Stimulated activated CD4-positive, alpha-beta T cell treated with anti-CD3 and anti-CD28 coated beads, Interleukin-2, amount 100 ng/mL, for 48 hours (primary cell): Measurements from ENCODE around the gene OXGR1.
"Not testable (repeated sequence)": the region's sequence is repeated elsewhere in the genome, so short reads cannot be mapped to it uniquely, and the experiment has no call there.

Experiments
- DNase-seq, 2 donors: peaks; one replicate each; pipeline ENCODE4 v3.0.0-alpha.2; 2020

OXGR1 gene

DNA sequence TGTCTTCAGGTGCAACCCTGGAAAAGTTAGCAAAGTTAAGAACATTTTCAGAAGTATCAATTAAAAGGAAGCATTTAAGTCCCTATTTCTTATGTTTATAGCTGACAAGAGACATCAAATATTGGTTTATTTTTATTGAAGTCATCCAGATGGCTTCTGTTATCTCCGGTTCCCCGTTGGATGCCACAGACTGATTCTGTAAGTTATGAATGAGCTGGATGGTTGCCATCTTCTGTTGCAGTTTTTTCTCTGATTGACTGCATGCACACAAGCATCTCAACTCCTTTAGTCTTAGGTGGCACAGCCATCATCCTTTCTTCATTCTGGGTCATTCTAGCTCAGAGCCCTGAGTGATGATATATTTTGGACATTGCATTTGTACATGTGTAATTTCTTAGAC is 10.6 kb upstream of the OXGR1 start:
- DNase-seq = no peak

DNA sequence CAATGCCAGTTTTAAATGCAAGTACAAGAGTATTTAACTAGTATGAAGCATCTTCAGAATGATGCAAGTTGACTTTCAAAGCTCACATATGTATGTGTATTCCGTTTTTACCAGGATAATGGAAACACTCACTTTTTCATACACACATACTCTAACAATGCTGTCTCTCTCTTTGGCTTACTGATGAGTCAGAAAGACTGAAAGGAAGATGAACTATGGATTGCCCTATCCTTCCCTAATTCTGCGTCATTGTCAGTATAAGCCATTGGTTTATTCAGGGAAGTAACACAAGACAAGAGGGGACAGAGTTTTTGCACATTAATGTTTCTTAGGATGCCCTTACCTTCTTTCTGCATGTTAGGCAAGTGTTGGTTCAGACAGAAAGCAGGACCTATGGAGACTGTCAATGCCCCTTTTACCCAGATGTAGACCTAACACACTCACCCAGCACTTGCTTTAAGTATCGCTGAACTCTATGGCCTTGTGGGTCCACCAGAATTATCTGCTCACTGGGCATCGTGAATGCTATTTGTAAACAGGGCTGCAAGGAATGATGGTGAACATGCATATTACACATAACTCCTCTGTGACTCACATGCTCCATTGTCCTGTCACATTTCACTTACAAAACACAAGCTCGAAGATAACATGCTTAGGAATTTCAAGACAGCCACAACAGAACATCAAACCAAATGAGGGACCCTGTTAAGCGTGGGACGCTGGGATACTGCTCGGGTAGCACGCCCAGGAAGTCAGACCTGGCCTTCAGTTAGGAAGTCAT is 10.0 kb upstream of the OXGR1 start:
- no peak for DNase-seq

DNA sequence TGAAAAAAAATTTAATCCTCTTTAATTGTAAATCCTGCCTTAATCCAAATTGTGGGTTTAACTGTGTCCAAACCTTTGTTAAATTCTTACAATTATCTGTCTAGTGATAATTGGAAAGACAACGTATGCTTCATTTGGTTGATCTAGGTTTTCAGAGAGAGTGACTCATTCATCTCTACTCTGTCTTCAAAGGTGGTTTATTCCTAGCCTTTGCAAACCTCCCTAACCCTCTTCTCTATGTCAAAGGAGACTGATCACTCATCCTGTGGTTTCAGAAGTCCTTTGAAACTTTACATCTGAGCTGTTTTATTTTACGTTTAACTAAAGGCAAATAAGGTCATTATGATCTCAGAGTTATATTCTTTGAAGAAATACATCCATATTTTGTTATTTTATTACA is 8.8 kb upstream of the OXGR1 start:
- no peak for DNase-seq

GRCh38 chr13:97002581-97002980 is 8.3 kb upstream of the OXGR1 start:
- DNase-seq = no peak

- DNase-seq = no peak
These were observed 7.4 kb upstream of the OXGR1 start for GRCh38 chr13:97001636-97002035.

- no peak for DNase-seq
These were observed 6.1 kb upstream of the OXGR1 start for GRCh38 chr13:97000295-97000925.

DNA sequence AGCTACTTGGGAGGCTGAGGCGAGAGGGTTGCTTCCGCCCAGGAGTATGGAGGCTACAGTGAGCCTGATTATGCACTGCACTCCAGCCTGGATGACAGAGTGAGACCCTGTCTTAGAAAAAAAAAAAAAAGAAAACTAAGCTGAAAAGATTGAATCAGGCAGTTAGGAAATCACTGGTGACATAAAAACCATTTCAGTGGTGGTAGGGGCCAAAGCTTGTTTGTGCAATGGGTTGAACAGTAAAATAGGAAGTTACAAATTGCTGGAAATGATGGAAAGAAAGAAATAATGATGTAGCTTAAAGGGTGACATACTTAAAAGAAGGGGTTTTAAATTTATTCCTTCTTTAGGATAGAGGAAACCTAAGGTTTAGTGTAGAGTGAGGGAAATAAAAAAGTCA is 4.8 kb upstream of the OXGR1 start:
- DNase-seq = no peak

GRCh38 chr13:96998051-96998450 is 3.8 kb upstream of the OXGR1 start:
- no peak for DNase-seq

GRCh38 chr13:96996886-96997285 is 2.6 kb upstream of the OXGR1 start:
- no peak for DNase-seq

DNA sequence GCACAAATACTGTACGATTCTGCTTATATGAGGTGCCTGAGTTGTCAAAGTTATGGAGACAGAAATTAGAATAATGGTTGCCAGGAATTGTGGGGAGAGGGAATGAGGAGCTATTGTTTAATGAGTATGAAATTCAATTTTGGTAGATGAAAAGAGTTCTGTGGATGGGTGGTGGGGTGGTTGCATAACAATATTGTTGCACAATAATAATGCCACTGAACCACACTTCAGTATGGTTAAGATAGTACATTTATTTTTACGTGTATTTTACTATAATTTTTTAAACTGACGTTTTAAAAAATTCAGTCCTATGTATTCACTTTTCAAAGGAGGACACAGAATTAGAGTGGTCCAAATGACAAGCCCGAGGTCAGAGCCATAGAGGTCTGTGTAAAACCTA is 1.8 kb upstream of the OXGR1 start:
- no peak for DNase-seq

- DNase-seq = no peak
These were observed 575 bp upstream of the OXGR1 start for GRCh38 chr13:96994858-96995243.

GRCh38 chr13:96993634-96994016 is 651 bp downstream of the OXGR1 start:
- DNase-seq = no peak

- no peak for DNase-seq
These were observed 1.6 kb downstream of the OXGR1 start for GRCh38 chr13:96992633-96993032.

GRCh38 chr13:96991072-96991471 is 3.2 kb downstream of the OXGR1 start:
- no peak for DNase-seq

GRCh38 chr13:96988441-96988840 is 5.8 kb downstream of the OXGR1 start:
- no peak for DNase-seq

- DNase-seq = no peak
These were observed 10.2 kb downstream of the OXGR1 start for GRCh38 chr13:96984051-96984508.

DNA sequence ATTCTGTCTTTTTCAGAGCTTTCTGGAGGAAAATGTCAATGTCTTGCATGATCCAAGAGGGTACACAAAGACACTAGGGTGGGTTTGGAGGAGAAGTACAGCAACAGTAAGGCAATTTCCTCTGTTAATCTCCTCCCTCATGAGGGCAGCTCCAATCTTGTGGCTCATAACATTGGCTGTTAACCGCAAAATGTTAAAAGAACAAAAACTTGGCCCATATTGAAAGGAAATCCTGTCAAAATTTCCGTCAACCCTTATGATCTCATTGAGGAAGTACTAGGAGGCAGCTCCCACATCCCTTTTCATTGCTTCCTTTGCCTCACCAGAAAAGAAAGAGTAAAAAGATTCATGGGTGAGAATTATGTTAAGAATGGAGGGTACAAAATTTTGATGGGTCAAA is 11.6 kb downstream of the OXGR1 start:
- DNase-seq = no peak

- DNase-seq = not testable (repeated sequence)
These were observed 14.4 kb downstream of the OXGR1 start for GRCh38 chr13:96979861-96980260.

DNA sequence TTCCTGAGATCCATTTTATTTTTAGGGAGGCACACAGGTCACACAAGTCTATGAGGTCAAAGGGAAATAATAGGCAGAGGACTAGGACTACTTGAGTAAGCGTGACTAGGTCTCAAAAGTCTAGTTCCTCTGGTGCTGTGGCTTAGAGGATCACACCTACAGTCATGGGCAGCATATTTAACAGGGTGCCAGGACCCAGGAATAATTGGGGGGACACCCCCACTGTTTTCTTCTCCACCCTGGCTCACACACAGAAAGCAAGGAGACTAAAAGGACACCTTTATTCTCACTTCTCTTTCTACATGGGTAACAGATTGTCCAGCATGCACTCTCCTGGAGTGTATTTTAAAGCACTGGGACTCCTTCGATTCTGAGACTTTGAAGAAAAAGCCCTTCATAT is 26.2 kb downstream of the OXGR1 start:
- DNase-seq = no peak

DNA sequence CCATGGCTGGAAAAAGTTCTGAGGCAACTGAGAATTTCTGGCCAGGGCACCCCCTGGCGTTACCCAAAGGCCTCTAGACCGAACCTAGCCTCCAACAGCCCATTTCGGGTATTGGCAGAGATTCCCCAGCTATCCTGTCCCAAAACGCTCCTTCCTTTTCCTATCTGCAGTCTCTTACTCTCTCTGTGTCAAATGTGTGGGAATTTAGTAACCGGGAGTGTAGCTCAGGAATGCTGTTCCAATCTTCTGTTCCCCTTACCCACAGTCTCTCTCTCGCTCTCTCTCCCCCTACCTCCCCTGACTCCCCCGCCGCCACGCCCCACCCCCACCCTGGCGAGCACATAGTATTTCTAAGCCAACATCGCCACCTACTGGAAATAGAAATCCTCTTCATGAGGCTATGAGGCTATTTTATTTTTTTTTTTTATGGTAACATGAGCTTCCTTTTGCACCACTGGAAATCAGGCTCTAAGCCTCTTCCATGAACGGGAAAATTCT is 27.0 kb downstream of the OXGR1 start:
- no peak for DNase-seq

DNA sequence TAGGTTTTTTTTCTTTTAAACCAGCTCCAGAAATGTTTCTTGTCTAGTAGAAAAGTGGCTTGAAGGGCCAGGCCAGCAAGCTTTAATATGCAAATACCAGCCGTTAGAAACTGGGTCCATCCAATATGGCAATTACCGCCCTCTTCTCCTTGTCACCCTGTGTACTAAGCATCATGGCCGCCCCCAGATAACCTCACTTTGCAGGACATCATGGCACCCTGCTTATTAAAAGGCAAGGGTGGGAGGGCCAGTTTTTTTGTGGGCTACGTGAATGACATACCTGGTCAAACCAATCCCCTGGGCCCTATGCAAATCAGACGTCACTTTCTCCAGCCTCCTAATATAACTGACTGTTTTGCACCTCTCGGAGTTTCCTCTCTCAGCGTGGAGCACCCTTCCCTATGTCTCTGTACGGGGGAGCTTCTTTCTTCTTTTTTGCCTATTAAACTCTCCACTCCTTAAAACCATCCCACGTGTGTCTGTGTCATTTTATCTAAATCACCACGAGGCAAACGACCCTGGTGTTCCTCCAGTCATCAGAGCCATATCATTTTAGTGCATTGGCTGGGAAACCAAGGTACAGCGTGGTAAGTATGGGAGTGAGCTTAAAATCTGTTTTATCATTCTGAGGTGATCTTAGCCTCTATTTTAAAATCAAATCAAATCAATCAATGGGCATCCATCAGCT is 27.7 kb downstream of the OXGR1 start:
- DNase-seq = no peak

- DNase-seq = no peak
These were observed 30.3 kb downstream of the OXGR1 start for GRCh38 chr13:96963786-96964475.

DNA sequence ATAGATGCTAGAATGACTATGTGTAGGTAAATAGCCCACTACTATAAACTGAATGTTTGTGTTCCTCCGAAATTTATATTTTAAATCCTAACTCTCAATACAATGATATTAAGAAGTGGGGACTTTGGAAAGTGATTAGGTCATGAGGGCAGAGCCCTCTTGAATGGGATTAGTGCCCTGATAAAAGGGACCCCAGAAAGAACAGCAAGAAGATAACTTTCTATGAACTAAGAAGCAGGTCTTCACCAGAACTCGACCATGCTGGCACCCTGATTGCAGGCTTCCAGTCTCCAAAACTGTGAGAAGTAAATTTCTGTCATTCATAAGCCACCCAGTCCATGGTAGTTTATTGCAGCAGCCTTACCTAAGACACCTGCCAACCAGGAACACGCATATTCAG is 33.9 kb downstream of the OXGR1 start:
- no peak for DNase-seq
